HCT116 (cell line): ENCODE measurements around the gene RAPGEF2.

Experiments
- CTCF ChIP-seq, 3 experiments: fragments of 200-600 bp in 1 of 3; sonication (generic) in 1 of 3; IDR thresholded peaks in 2 of 3; conservative IDR thresholded peaks in 1 of 3; 2 replicates each; pipeline ENCODE4 v1.5.1; 2012 to 2017; ENCODE audit warnings: low read depth in 2 of 3, low read length in 2 of 3, antibody characterized with exemption in 1 of 3, borderline replicate concordance in 1 of 3, control low read depth in 1 of 3, mild to moderate bottlenecking in 1 of 3, mixed read lengths in 1 of 3, mixed run types in 1 of 3, moderate library complexity in 1 of 3; ENCODE audit not compliant: insufficient read depth in 1 of 3
- POLR2A ChIP-seq: IDR thresholded peaks from 2 replicates; pipeline ENCODE4 v1.7.0; 2011; ENCODE audit warnings: borderline replicate concordance; ENCODE audit not compliant: insufficient read depth, insufficient read length; ENCODE audit errors: extremely low read depth
- SP1 ChIP-seq: IDR thresholded peaks from 2 replicates; pipeline ENCODE4 v1.6.1; 2012; ENCODE audit warnings: low read depth
- TF ChIP-seq, protein P1 (sequence below): IDR thresholded peaks from 2 replicates; pipeline ENCODE4 v1.6.1; 2012
- TF ChIP-seq, protein P2 (sequence below): IDR thresholded peaks from 2 replicates; pipeline ENCODE4 v1.6.1; 2012; ENCODE audit warnings: low read depth

DNA sequence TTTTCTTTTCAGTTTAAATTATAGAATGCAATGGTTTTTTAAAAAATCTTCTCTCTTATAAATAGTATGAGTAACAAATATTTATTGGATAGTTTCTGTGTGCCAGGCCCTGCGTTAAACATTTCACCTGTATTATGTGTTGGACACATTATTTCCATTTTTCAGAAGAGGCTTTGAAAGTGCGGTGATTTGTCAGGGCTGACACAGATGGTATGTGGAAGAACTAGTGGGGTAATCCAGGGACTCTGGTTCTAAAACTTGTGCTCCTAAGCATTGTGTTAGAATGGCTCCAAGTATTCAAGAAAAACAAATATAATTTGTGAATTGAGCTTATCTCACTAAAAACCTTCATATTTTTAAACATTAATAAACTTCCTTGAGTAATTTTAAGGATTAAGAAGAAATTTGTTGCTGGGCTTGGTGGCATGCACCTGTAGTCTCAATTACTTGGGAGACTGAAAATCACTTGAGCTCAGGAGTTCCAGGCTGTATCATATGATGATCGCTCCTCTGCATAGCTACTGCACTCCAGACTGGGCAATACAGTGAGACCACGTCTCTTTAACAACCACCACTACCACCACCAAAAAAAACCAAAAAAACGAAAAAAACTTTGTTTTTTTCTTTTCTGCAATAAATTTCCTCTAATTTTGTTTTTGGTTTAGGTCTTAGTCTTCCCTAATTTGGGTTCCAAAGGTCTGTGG, 40.0 kb downstream of the RAPGEF2 start:
- TF ChIP-seq, protein P1, sequence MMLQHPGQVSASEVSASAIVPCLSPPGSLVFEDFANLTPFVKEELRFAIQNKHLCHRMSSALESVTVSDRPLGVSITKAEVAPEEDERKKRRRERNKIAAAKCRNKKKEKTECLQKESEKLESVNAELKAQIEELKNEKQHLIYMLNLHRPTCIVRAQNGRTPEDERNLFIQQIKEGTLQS, result no peak
- TF ChIP-seq CTCF (IDR thresholded peaks at IDR 0.05 in 2 of 3, conservative IDR thresholded peaks at IDR 0.05 in 1 of 3; ENCODE audit: borderline replicate concordance in 1 of 3, insufficient read depth in 1 of 3, low read depth in 2 of 3, low read length in 2 of 3), result no peak
- TF ChIP-seq POLR2A, result no peak
- TF ChIP-seq SP1, result no peak
- TF ChIP-seq, protein P2, sequence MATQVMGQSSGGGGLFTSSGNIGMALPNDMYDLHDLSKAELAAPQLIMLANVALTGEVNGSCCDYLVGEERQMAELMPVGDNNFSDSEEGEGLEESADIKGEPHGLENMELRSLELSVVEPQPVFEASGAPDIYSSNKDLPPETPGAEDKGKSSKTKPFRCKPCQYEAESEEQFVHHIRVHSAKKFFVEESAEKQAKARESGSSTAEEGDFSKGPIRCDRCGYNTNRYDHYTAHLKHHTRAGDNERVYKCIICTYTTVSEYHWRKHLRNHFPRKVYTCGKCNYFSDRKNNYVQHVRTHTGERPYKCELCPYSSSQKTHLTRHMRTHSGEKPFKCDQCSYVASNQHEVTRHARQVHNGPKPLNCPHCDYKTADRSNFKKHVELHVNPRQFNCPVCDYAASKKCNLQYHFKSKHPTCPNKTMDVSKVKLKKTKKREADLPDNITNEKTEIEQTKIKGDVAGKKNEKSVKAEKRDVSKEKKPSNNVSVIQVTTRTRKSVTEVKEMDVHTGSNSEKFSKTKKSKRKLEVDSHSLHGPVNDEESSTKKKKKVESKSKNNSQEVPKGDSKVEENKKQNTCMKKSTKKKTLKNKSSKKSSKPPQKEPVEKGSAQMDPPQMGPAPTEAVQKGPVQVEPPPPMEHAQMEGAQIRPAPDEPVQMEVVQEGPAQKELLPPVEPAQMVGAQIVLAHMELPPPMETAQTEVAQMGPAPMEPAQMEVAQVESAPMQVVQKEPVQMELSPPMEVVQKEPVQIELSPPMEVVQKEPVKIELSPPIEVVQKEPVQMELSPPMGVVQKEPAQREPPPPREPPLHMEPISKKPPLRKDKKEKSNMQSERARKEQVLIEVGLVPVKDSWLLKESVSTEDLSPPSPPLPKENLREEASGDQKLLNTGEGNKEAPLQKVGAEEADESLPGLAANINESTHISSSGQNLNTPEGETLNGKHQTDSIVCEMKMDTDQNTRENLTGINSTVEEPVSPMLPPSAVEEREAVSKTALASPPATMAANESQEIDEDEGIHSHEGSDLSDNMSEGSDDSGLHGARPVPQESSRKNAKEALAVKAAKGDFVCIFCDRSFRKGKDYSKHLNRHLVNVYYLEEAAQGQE, result no peak
